Liver (tissue), 9 donors: Measurements from ENCODE around the gene EYA4. TPM values are rescaled to one million over a fixed set of nuclear protein-coding genes. Genes with fewer than 3 reads are reported as not detected.

Experiments used
- DNase-seq: peaks from one replicate; pipeline ENCODE4 v3.0.0-alpha.2; 2017; ENCODE audit warnings: low spot score
- H3K27ac ChIP-seq, 2 donors: one replicate each; pipeline ENCODE4 v1.7.0; 2013; ENCODE audit warnings: inconsistent platforms in 2 of 2, low read length in 2 of 2, control low read depth in 1 of 2, low read depth in 1 of 2, mild to moderate bottlenecking in 1 of 2
- H3K27me3 ChIP-seq, 4 donors: one replicate each; pipeline versions ENCODE4 v1.6.1 to v1.7.0; 2013; ENCODE audit warnings: low read length in 3 of 4, inconsistent platforms in 1 of 4, mild to moderate bottlenecking in 1 of 4, moderate library complexity in 1 of 4; ENCODE audit not compliant: control insufficient read depth in 4 of 4, insufficient read depth in 4 of 4
- H3K36me3 ChIP-seq, 4 donors: one replicate each; pipeline versions ENCODE4 v1.6.1 to v1.7.0; 2013; ENCODE audit warnings: low read length in 3 of 4, mild to moderate bottlenecking in 3 of 4, low read depth in 1 of 4, moderate library complexity in 1 of 4; ENCODE audit not compliant: control insufficient read depth in 4 of 4, insufficient read depth in 3 of 4
- H3K4me1 ChIP-seq, 4 donors: one replicate each; pipeline versions ENCODE4 v1.6.1 to v1.7.0; 2013; ENCODE audit warnings: low read length in 3 of 4, mild to moderate bottlenecking in 3 of 4, moderate library complexity in 1 of 4; ENCODE audit not compliant: control insufficient read depth in 4 of 4, insufficient read depth in 4 of 4
- H3K4me3 ChIP-seq, 3 donors: one replicate each; pipeline versions ENCODE4 v1.6.1 to v1.7.0; 2013; ENCODE audit warnings: low read length in 3 of 3, control low read depth in 1 of 3, low read depth in 1 of 3, mild to moderate bottlenecking in 1 of 3
- H3K9ac ChIP-seq, 2 donors: one replicate each; pipeline ENCODE4 v1.7.0; 2013; ENCODE audit warnings: low read length in 2 of 2, mild to moderate bottlenecking in 2 of 2, moderate library complexity in 2 of 2, control low read depth in 1 of 2, low read depth in 1 of 2
- H3K9me3 ChIP-seq, 4 donors: one replicate each; pipeline versions ENCODE4 v1.6.1 to v1.7.0; 2013; ENCODE audit warnings: low read length in 3 of 4; ENCODE audit not compliant: control insufficient read depth in 4 of 4
- ATF3 ChIP-seq: IDR thresholded peaks from 2 replicates; pipeline ENCODE4 v1.6.1; 2016; ENCODE audit warnings: antibody characterized with exemption
- EGR1 ChIP-seq, 2 donors: IDR thresholded peaks; 2 replicates each; pipeline ENCODE4 v1.6.1; 2016 to 2018; ENCODE audit warnings: antibody characterized with exemption in 2 of 2, low read depth in 2 of 2
- FOXA1 ChIP-seq: IDR thresholded peaks from 2 replicates; pipeline ENCODE4 v1.6.1; 2016; ENCODE audit warnings: antibody characterized with exemption
- FOXA2 ChIP-seq: IDR thresholded peaks from 2 replicates; pipeline ENCODE4 v1.6.1; 2016; ENCODE audit warnings: antibody characterized with exemption
- GABPA ChIP-seq, 2 donors: IDR thresholded peaks in 1 of 2; conservative IDR thresholded peaks in 1 of 2; 2 replicates each; pipeline ENCODE4 v1.6.1; 2016; ENCODE audit warnings: antibody characterized with exemption in 2 of 2, mild to moderate bottlenecking in 1 of 2, moderate library complexity in 1 of 2
- MAX ChIP-seq: IDR thresholded peaks from 2 replicates; pipeline ENCODE4 v1.6.1; 2016; ENCODE audit warnings: antibody characterized with exemption
- RAD21 ChIP-seq, 2 donors: IDR thresholded peaks; 2 replicates each; pipeline ENCODE4 v1.6.1; 2016; ENCODE audit warnings: antibody characterized with exemption in 2 of 2, mild to moderate bottlenecking in 2 of 2
- REST ChIP-seq: IDR thresholded peaks from 2 replicates; pipeline ENCODE4 v1.6.1; 2016; ENCODE audit warnings: antibody characterized with exemption, mild to moderate bottlenecking
- RXRA ChIP-seq, 2 donors: IDR thresholded peaks; 2 replicates each; pipeline ENCODE4 v1.6.1; 2017 to 2018; ENCODE audit warnings: antibody characterized with exemption in 2 of 2, mild to moderate bottlenecking in 1 of 2
- SP1 ChIP-seq: IDR thresholded peaks from 2 replicates; pipeline ENCODE4 v1.6.1; 2018; ENCODE audit warnings: antibody characterized with exemption, mild to moderate bottlenecking
- YY1 ChIP-seq: IDR thresholded peaks from 2 replicates; pipeline ENCODE4 v1.6.1; 2016; ENCODE audit warnings: antibody characterized with exemption, mild to moderate bottlenecking
- ZBTB33 ChIP-seq: IDR thresholded peaks from 2 replicates; pipeline ENCODE4 v1.6.1; 2016; ENCODE audit warnings: antibody characterized with exemption
- WGBS: extraction: QIAGEN DNeasy Blood & Tissue Kit; methylation state at CpG from one replicate; pipeline ENCODE4 v1.1.7; 2013; 5-methylcytosine and 5-hydroxymethylcytosine counted together
- polyA plus RNA-seq, 2 donors: library from polyadenylated mRNA; stranded (reverse) in 1 of 2; unstranded in 1 of 2; fragments of 200-250 nt in 1 of 2; fragments of >200 nt in 1 of 2; fragmentation: Nextera tagmentation in 1 of 2; extraction: Ambion mirVana in 1 of 2; gene quantifications; one replicate each; pipeline versions ENCODE4 v1.2.1 to v1.2.3, GENCODE V29; 2013 to 2015
- total RNA-seq, 2 donors: library from RNA; depleted of rRNA; stranded (reverse); fragments of >200 nt; gene quantifications; one replicate each; pipeline ENCODE4 v1.2.3, GENCODE V29; 2014
- donor health status: healthy.
- donor health status: healthy.
- donor health status: healthy.
- donor health status: healthy.
- donor health status: healthy.

Gene EYA4
- total and polyA plus RNA-seq, 4 donors = 0.05 to 0.50 TPM; not detected in 2

GRCh38 chr6:133268621-133269020 is 27.5 kb downstream of the EYA4 start:
- Histone ChIP-seq H3K4me3 (no peak overlapping the region), H3K36me3 (no peaks in the 10 kb centered on the region), H3K9ac (no peak overlapping the region), H3K27me3 (peaks cover 0 to 4% (median 0%) of the 10 kb centered on the region in 4 donors), H3K4me1 (no peaks in the 10 kb centered on the region), H3K9me3 (no peaks in the 10 kb centered on the region), H3K27ac (no peak overlapping the region)
- no peak for DNase-seq
- no peak for TF ChIP-seq EGR1 (IDR thresholded peaks at IDR 0.05; ENCODE audit: low read depth in 2 of 2)
- 81% methylated on average over 5 of the region's 5 CpGs for WGBS

GRCh38 chr6:133274813-133275212 is 33.7 kb downstream of the EYA4 start:
- 77% methylated on average over 4 of the region's 4 CpGs for WGBS
- Histone ChIP-seq H3K4me3 (no peak overlapping the region), H3K9me3 (no peaks in the 10 kb centered on the region), H3K27me3 (peaks cover 0 to 4% (median 1%) of the 10 kb centered on the region in 4 donors), H3K36me3 (no peaks in the 10 kb centered on the region), H3K4me1 (no peaks in the 10 kb centered on the region), H3K27ac (no peak overlapping the region), H3K9ac (no peak overlapping the region)
- DNase-seq = no peak
- no peak for TF ChIP-seq REST
- no peak for TF ChIP-seq RXRA (IDR thresholded peaks at IDR 0.05)
- TF ChIP-seq GABPA (IDR thresholded peaks at IDR 0.05 in 1 of 2, conservative IDR thresholded peaks at IDR 0.05 in 1 of 2) = no peak

GRCh38 chr6:133275213-133275612 is 34.1 kb downstream of the EYA4 start:
- WGBS = 40% methylated on average over 6 of the region's 6 CpGs
- no peak for DNase-seq
- no peak overlapping the region for H3K27ac ChIP-seq

More at GRCh38 chr6:133275213-133275612, 34.1 kb downstream of the EYA4 start:
- TF ChIP-seq ATF3 (no peak), FOXA1 (no peak), YY1 (no peak), SP1 (no peak), EGR1 (IDR thresholded peaks at IDR 0.05; ENCODE audit: low read depth in 2 of 2) (no peak), GABPA (IDR thresholded peaks at IDR 0.05 in 1 of 2, conservative IDR thresholded peaks at IDR 0.05 in 1 of 2) (no peak), MAX (no peak), RAD21 (IDR thresholded peaks at IDR 0.05) (no peak), FOXA2 (no peak), ZBTB33 (no peak)
- Histone ChIP-seq H3K9me3 (no peaks in the 10 kb centered on the region), H3K36me3 (no peaks in the 10 kb centered on the region), H3K27me3 (peaks cover 0 to 4% (median 1%) of the 10 kb centered on the region in 4 donors), H3K9ac (no peak overlapping the region), H3K4me3 (no peak overlapping the region), H3K4me1 (no peaks in the 10 kb centered on the region)
